HepG2 (cell line): ENCODE data around the gene NRGN. TPM values are rescaled to one million over a fixed set of nuclear protein-coding genes. Genes with fewer than 3 reads are reported as not detected.
A peak's percentile ranks its signal among the peaks of the same experiment; 100 is the strongest.

Source experiments
- ARID3A ChIP-seq: IDR thresholded peaks from 2 replicates; pipeline ENCODE4 v1.6.1; 2012; ENCODE audit warnings: low read depth, low read length, improper control_type of control experiment
- ASH2L ChIP-seq: fragments of 300-600, 200-600 bp; sonication (generic); IDR thresholded peaks from 2 replicates; pipeline ENCODE4 v1.7.0; 2017; ENCODE audit warnings: low read depth, mild to moderate bottlenecking, moderate library complexity, mixed read lengths, low read length; ENCODE audit not compliant: insufficient read length
- GFI1 ChIP-seq: sonication (generic); formaldehyde crosslinking; IDR thresholded peaks from 2 replicates; pipeline ENCODE4 v1.5.0; 2020; ENCODE audit warnings: missing genetic modification reagents, mild to moderate bottlenecking, borderline replicate concordance
- GLI4 ChIP-seq: sonication (generic); formaldehyde crosslinking; IDR thresholded peaks from 2 replicates; pipeline ENCODE4 v1.5.1; 2020; ENCODE audit warnings: missing genetic modification reagents, mild to moderate bottlenecking, moderate library complexity, borderline replicate concordance
- HNF1B ChIP-seq: sonication (generic); formaldehyde crosslinking; IDR thresholded peaks from 2 replicates; pipeline ENCODE4 v1.5.1; 2020; ENCODE audit warnings: mild to moderate bottlenecking, moderate library complexity, missing genetic modification reagents
- MAF1 ChIP-seq: sonication (generic); formaldehyde crosslinking; IDR thresholded peaks from 2 replicates; pipeline ENCODE4 v1.5.0; 2020; ENCODE audit warnings: missing genetic modification reagents, borderline replicate concordance
- MTF1 ChIP-seq: sonication (generic); formaldehyde crosslinking; IDR thresholded peaks from 2 replicates; pipeline ENCODE4 v1.5.0; 2020; ENCODE audit warnings: missing genetic modification reagents
- ZBED4 ChIP-seq: sonication (generic); formaldehyde crosslinking; IDR thresholded peaks from 2 replicates; pipeline ENCODE4 v1.4.0; 2020; ENCODE audit warnings: missing genetic modification reagents, borderline replicate concordance
- ZBTB33 ChIP-seq: sonication (generic); formaldehyde crosslinking; IDR thresholded peaks from 2 replicates; pipeline ENCODE4 v1.4.0; 2020; ENCODE audit warnings: missing genetic modification reagents
- ZNF17 ChIP-seq: sonication (generic); formaldehyde crosslinking; IDR thresholded peaks from 2 replicates; pipeline ENCODE4 v1.5.0; 2020; ENCODE audit warnings: mild to moderate bottlenecking, missing genetic modification reagents
- ZNF230 ChIP-seq: sonication (generic); formaldehyde crosslinking; IDR thresholded peaks from 2 replicates; pipeline ENCODE4 v1.4.0; 2020; ENCODE audit warnings: mild to moderate bottlenecking, missing genetic modification reagents
- ZNF274 ChIP-seq: sonication (generic); formaldehyde crosslinking; IDR thresholded peaks from 2 replicates; pipeline ENCODE4 v1.5.1; 2020; ENCODE audit warnings: mild to moderate bottlenecking, missing genetic modification reagents
- ZXDC ChIP-seq: sonication (generic); formaldehyde crosslinking; IDR thresholded peaks from 2 replicates; pipeline ENCODE4 v1.5.0; 2020; ENCODE audit warnings: mild to moderate bottlenecking, missing genetic modification reagents
- polyA plus RNA-seq, 8 experiments: library from polyadenylated mRNA; depleted of rRNA in 3 of 8; stranded (reverse) in 7 of 8; unstranded in 1 of 8; fragments of >200 nt; fragmentation: Illumina TruSeq in 4 of 8; extraction: Trizol in 4 of 8; gene quantifications; 2 replicates each; pipeline versions ENCODE4 v1.2.1 to v1.2.3, GENCODE V29; 2011 to 2016; ENCODE audit warnings: low read depth in 4 of 8, missing spikeins in 1 of 8, mixed read lengths in 1 of 8; ENCODE audit not compliant: insufficient read depth in 1 of 8
- total RNA-seq, 5 experiments: library from RNA; depleted of rRNA; stranded (reverse); fragments of >200 nt; fragmentation: Illumina TruSeq; extraction: Trizol; gene quantifications; 2 replicates each; pipeline ENCODE4 v1.2.3, GENCODE V29; 2016; ENCODE audit warnings: low read depth in 1 of 5

NRGN gene
- total and polyA plus RNA-seq, 2 of the 13 experiments (the other 11 are each of a cell fraction or from before 2014, with no cell fraction given), result 0.22 TPM; not detected in 1

GRCh38 chr11:124758355-124759265 lies 18.9 kb downstream of the NRGN start (continued):
- TF ChIP-seq ZBTB33 (CRISPR knock-in tag) (no peak; the same call in 1 of the 2 replicates), ARID3A (no peak), ZBED4 (0 out of 2 replicates have a peak, but pooled peaks have one; percentile 46), MTF1 (CRISPR knock-in tag) (no peak), HNF1B (peak; percentile 45; the same call in 1 of the 2 replicates), GFI1 (CRISPR knock-in tag) (no peak), ZNF274 (CRISPR knock-in tag) (no peak), MAF1 (CRISPR knock-in tag) (no peak), ASH2L (peak; percentile 35), ZXDC (CRISPR knock-in tag) (no peak), ZNF17 (no peak), ZNF230 (CRISPR knock-in tag) (0 out of 2 replicates have a peak, but pooled peaks have one; percentile 56), GLI4 (no peak)
